K562 (cell line): Measurements from ENCODE around the gene ZNF177. TPM values are rescaled to one million over a fixed set of nuclear protein-coding genes. Genes with fewer than 3 reads are reported as not detected.

Source experiments
- ARNT ChIP-seq, 2 experiments: fragments of 450-650 bp; IDR thresholded peaks; 2 replicates each; pipeline ENCODE4 v1.6.1; 2016; ENCODE audit warnings: mild to moderate bottlenecking in 1 of 2
- RBM14 ChIP-seq: fragments of 200-400 bp; formaldehyde crosslinking; IDR thresholded peaks from 2 replicates; pipeline ENCODE4 v1.6.1; 2018; ENCODE audit warnings: low read depth, mild to moderate bottlenecking, low read length, moderate library complexity, borderline replicate concordance; ENCODE audit not compliant: insufficient read depth
- polyA plus RNA-seq, 8 experiments: library from polyadenylated mRNA; depleted of rRNA in 4 of 8; stranded (reverse) in 5 of 8; unstranded in 3 of 8; fragments of >200 nt; fragmentation: Nextera tagmentation in 2 of 8; fragmentation: Illumina TruSeq in 1 of 8; extraction: Ambion mirVana in 2 of 8; extraction: Trizol in 1 of 8; gene quantifications; 2 replicates each; pipeline versions ENCODE4 v1.2.1 to v1.2.3, GENCODE V29; 2011 to 2014; ENCODE audit warnings: inconsistent platforms in 1 of 8, missing spikeins in 1 of 8
- total RNA-seq, 7 experiments: library from RNA; depleted of rRNA in 6 of 7; stranded (reverse); fragments of >200 nt in 6 of 7; fragmentation: Illumina TruSeq in 2 of 7; extraction: Trizol in 2 of 7; gene quantifications; 2 replicates each; pipeline versions ENCODE4 v1.2.1 to v1.2.3, GENCODE V29; 2011 to 2021; ENCODE audit warnings: low replicate concordance in 1 of 7
- TF ChIP-seq, protein P1 (sequence below): fragments of 450-650 bp; IDR thresholded peaks from 2 replicates; pipeline ENCODE4 v1.6.1; 2016; ENCODE audit warnings: mild to moderate bottlenecking, moderate library complexity
- TF ChIP-seq, protein P2 (sequence below): fragments of 250-450 bp; sonication (Bioruptor Pico); IDR thresholded peaks from 2 replicates; pipeline ENCODE4 v1.4.0; 2020

Gene ZNF177
- total and polyA plus RNA-seq, 9 of the 15 experiments (the other 6 are each of a cell fraction or from before 2014, with no cell fraction given) = 0.25 to 1.8 (median 1.1) TPM

DNA sequence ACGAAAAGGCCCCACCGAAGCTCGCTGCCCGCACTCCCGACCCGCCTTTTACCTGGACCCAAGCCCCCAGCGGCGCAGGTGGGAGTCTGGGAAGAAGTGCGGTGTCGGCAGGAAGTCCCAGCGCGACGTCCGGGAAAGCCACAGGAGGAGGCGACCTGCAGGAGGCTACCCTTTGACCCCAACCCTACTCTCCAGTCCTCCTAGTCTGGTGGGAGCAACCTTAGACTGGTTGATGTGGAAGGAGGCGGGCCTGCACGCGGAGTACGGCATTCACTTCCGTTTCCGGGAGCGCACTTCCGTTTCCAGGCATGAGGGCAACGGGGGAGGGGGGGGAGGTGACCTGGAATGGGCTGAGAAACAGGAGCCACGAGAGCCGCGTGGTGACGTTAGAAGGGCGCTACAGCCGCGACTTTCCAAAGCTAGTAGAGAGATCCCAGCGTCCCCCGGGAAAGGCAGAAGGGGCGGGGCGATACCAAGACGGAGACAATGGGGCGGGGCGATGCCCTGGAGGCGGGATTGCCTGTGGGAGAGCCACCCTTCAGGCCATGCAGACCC lies 44.1 kb downstream of the ZNF177 start (continued):
- TF ChIP-seq, protein P1, sequence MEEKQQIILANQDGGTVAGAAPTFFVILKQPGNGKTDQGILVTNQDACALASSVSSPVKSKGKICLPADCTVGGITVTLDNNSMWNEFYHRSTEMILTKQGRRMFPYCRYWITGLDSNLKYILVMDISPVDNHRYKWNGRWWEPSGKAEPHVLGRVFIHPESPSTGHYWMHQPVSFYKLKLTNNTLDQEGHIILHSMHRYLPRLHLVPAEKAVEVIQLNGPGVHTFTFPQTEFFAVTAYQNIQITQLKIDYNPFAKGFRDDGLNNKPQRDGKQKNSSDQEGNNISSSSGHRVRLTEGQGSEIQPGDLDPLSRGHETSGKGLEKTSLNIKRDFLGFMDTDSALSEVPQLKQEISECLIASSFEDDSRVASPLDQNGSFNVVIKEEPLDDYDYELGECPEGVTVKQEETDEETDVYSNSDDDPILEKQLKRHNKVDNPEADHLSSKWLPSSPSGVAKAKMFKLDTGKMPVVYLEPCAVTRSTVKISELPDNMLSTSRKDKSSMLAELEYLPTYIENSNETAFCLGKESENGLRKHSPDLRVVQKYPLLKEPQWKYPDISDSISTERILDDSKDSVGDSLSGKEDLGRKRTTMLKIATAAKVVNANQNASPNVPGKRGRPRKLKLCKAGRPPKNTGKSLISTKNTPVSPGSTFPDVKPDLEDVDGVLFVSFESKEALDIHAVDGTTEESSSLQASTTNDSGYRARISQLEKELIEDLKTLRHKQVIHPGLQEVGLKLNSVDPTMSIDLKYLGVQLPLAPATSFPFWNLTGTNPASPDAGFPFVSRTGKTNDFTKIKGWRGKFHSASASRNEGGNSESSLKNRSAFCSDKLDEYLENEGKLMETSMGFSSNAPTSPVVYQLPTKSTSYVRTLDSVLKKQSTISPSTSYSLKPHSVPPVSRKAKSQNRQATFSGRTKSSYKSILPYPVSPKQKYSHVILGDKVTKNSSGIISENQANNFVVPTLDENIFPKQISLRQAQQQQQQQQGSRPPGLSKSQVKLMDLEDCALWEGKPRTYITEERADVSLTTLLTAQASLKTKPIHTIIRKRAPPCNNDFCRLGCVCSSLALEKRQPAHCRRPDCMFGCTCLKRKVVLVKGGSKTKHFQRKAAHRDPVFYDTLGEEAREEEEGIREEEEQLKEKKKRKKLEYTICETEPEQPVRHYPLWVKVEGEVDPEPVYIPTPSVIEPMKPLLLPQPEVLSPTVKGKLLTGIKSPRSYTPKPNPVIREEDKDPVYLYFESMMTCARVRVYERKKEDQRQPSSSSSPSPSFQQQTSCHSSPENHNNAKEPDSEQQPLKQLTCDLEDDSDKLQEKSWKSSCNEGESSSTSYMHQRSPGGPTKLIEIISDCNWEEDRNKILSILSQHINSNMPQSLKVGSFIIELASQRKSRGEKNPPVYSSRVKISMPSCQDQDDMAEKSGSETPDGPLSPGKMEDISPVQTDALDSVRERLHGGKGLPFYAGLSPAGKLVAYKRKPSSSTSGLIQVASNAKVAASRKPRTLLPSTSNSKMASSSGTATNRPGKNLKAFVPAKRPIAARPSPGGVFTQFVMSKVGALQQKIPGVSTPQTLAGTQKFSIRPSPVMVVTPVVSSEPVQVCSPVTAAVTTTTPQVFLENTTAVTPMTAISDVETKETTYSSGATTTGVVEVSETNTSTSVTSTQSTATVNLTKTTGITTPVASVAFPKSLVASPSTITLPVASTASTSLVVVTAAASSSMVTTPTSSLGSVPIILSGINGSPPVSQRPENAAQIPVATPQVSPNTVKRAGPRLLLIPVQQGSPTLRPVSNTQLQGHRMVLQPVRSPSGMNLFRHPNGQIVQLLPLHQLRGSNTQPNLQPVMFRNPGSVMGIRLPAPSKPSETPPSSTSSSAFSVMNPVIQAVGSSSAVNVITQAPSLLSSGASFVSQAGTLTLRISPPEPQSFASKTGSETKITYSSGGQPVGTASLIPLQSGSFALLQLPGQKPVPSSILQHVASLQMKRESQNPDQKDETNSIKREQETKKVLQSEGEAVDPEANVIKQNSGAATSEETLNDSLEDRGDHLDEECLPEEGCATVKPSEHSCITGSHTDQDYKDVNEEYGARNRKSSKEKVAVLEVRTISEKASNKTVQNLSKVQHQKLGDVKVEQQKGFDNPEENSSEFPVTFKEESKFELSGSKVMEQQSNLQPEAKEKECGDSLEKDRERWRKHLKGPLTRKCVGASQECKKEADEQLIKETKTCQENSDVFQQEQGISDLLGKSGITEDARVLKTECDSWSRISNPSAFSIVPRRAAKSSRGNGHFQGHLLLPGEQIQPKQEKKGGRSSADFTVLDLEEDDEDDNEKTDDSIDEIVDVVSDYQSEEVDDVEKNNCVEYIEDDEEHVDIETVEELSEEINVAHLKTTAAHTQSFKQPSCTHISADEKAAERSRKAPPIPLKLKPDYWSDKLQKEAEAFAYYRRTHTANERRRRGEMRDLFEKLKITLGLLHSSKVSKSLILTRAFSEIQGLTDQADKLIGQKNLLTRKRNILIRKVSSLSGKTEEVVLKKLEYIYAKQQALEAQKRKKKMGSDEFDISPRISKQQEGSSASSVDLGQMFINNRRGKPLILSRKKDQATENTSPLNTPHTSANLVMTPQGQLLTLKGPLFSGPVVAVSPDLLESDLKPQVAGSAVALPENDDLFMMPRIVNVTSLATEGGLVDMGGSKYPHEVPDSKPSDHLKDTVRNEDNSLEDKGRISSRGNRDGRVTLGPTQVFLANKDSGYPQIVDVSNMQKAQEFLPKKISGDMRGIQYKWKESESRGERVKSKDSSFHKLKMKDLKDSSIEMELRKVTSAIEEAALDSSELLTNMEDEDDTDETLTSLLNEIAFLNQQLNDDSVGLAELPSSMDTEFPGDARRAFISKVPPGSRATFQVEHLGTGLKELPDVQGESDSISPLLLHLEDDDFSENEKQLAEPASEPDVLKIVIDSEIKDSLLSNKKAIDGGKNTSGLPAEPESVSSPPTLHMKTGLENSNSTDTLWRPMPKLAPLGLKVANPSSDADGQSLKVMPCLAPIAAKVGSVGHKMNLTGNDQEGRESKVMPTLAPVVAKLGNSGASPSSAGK = peak; percentile 87
- TF ChIP-seq ARNT (IDR thresholded peaks at IDR 0.05) (no peak), RBM14 (no peak)
- TF ChIP-seq, protein P2, sequence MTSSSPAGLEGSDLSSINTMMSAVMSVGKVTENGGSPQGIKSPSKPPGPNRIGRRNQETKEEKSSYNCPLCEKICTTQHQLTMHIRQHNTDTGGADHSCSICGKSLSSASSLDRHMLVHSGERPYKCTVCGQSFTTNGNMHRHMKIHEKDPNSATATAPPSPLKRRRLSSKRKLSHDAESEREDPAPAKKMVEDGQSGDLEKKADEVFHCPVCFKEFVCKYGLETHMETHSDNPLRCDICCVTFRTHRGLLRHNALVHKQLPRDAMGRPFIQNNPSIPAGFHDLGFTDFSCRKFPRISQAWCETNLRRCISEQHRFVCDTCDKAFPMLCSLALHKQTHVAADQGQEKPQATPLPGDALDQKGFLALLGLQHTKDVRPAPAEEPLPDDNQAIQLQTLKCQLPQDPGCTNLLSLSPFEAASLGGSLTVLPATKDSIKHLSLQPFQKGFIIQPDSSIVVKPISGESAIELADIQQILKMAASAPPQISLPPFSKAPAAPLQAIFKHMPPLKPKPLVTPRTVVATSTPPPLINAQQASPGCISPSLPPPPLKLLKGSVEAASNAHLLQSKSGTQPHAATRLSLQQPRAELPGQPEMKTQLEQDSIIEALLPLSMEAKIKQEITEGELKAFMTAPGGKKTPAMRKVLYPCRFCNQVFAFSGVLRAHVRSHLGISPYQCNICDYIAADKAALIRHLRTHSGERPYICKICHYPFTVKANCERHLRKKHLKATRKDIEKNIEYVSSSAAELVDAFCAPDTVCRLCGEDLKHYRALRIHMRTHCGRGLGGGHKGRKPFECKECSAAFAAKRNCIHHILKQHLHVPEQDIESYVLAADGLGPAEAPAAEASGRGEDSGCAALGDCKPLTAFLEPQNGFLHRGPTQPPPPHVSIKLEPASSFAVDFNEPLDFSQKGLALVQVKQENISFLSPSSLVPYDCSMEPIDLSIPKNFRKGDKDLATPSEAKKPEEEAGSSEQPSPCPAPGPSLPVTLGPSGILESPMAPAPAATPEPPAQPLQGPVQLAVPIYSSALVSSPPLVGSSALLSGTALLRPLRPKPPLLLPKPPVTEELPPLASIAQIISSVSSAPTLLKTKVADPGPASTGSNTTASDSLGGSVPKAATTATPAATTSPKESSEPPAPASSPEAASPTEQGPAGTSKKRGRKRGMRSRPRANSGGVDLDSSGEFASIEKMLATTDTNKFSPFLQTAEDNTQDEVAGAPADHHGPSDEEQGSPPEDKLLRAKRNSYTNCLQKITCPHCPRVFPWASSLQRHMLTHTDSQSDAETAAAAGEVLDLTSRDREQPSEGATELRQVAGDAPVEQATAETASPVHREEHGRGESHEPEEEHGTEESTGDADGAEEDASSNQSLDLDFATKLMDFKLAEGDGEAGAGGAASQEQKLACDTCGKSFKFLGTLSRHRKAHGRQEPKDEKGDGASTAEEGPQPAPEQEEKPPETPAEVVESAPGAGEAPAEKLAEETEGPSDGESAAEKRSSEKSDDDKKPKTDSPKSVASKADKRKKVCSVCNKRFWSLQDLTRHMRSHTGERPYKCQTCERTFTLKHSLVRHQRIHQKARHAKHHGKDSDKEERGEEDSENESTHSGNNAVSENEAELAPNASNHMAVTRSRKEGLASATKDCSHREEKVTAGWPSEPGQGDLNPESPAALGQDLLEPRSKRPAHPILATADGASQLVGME (CRISPR knock-in tag) = no peak
